DMS53 treated with DMSO at 0.1 percent for 48 hours (cell line): ENCODE measurements around the gene SLC25A48.

Source experiments
- DNase-seq: peaks from one replicate; lab custom pipeline; 2025; ENCODE audit not compliant: unreplicated experiment; lab: John Stamatoyannopoulos, UW

Gene SLC25A48

DNA sequence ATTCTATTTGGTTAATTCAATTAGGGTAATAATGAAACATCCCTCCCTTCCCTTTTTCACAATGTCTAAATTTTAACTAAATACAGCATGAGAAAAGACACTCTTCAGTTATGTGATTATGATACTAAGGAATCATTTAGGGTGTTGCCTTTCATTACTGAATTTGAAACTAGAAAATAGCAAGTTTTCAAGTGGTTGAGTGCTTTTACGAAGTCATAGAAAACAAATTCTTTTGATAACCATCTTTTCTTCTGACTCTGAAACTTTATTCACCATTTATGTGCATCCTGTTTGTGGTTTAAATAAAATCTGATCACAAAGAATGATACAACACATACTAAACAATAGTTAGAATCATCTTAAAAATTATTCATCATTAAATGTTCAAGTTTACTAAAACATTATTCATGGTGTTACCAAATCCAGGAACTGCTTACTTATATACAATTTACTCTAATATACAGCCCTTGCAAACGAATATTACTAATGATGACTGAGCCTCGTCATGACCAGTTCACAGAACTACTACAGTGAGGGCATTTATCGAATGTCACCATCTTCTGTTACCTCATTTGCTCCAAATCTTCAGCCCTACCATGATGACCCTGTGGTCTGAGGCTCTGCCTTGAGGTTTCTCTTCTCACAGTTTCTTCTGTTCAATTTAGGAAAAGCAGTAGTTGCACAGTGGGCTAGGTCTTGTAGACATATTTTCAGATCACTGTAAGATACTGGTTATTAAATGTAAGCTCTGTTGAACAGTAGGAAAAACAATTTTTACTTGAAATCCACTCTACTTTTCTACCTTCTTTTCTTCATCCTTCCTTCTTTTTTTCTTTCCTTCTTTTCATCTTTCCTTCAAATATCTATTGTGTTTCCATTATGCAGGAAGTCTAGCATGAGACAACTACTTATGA is 79.5 kb downstream of the SLC25A48 start:
- DNase-seq: no peak

DNA sequence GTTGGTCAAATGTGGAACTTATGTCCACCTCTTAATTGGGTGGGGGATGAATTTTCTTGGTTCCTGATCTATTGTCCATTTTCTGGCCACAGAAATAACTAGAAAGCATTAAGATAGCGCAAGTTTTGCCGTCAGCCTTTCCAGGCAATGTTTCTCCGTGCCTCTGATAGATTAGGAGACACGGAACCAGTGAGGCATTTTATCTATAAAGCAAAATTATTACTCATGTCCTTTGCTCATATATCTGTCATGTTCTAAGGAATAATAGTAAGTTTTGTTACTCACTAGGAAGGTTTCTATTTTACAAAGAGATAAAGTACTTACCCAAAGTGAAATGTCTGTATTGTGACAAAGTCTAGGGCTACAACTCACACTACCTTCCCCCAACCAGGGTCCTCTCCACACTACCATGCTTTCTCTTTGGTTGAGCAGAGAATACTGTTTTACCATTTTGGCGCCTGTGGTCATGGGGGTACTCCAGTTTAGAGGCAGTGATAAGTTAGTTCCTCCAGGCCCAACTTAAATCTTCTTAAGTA is 81.1 kb downstream of the SLC25A48 start:
- no peak for DNase-seq

DNA sequence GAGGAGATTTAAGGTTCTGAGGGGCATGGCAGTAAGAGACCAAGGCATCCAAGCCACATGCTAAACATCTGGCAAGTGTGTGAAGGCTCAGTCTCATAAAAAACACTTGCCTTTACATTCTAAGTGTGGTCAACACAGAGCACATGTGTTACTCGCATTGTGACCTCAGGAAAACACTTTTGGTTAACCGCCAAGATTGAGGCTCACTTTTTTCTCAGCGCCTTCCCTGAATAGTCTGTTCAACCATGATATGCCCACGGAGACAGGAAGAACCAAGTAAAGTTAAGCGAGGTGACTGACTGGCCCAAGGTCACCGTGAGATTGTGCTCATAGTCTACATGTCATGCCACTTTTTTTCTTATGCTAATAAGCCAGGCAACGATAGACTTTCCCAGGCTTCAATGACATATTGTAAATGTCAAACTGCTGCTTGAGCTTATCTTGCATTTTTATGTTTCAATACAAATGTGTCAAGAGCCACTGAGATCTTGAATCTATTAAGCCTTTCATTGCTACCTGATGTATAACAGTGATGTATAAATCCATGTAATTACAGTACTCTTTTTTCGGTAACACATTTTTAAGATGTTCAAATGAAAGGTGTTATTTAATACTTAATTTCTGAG is 82.3 kb downstream of the SLC25A48 start:
- DNase-seq: no peak

DNA sequence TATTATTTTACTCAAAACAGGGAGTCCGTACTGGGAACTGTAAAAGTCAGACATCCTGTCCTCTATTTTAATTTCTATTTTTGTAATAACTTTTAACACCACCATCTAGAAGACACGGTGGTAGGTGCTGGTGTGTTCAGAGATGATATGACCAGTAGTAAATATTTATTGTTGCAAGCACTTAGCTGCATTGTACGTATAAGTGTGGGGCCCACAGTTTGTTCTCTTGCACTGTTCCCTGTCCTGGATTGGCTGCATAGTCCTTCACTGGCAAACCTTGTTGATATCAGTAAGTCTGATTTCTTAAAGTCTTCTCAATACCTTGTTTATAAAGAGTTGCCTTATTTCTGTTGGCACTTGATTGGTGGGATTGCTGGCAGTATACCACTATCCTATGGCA is 85.7 kb downstream of the SLC25A48 start:
- no peak for DNase-seq

DNA sequence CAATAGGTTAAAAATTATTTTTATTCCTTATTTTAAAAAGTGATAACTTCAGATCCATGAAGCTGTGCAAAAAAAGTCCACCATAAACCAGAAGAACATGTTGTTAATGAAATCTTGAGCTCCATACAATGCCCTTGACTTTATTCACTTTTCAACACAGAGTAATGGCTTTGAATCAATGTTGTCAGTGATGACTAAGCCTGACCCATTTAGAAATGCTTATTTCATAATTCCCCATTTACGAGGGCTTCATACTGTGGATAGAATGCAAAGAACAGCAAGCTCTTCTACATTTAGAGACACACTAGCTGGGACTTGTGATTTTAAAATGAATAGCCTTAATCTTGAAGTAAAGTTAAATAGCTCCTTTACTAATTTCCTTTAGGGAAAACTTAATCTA is 86.9 kb downstream of the SLC25A48 start:
- no peak for DNase-seq

DNA sequence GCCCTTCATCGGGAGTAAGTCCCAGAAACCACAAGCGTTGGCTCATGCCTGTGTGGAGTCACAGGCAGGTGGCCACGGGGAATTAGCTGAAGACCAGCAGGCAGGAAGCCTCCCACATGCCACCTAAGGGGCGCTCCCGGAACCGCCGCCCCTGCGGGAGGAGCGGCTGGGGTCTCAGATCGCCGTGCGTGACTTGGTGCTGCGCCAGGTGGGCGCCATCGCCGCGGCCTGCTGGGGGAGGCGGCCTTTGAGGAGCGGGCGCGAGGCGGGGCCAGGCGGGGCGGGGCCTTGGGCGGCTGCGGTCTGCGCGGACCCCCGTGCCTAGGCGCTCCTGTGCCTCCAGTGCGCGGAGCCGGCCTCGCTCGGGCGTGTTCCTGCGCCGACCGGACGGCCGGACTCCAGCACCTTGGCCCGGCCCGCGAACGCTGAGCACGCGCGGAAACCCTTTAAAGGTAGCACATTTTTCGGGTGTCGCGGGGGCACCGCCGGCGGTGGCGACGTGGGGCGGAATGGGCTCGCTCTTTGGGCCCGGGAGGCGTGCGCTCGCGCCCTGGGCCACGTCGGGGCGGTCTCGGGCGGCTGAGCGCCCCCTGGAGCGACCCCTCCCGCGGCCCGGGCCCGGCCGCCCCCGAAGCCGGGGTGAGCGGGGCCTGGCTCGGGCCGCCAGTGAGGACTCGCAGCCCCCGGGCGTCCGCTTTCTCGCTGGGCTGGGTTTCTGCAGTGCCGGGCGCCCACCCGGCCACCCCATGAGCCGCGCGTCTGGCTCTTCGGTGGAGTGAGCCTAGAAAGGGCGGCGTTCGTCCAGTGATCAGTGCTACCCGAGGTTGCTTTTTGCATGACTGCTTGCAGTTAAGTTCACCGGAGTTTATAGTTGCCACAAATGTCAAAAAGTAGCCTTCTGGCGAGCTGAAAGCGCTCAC is 95.8 kb downstream of the SLC25A48 start:
- peak; percentile 25 for DNase-seq

DNA sequence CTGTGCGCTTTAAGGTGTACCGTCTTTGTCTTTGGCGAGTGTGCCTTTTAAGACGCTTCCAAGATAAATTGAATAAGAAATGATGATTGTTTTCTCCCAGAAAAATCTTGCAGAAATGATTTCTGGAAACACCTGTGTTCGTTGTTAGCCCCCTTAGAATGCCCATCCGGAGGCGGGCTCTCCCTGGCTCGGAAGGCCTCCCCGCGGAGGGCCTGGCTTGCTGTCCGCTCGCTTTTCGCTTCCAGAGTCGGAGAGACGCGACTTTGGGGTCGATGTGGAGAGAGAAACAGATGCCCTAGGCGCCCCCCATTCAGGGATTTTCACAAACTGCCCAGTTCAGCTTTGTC is 96.5 kb downstream of the SLC25A48 start:
- no peak for DNase-seq

DNA sequence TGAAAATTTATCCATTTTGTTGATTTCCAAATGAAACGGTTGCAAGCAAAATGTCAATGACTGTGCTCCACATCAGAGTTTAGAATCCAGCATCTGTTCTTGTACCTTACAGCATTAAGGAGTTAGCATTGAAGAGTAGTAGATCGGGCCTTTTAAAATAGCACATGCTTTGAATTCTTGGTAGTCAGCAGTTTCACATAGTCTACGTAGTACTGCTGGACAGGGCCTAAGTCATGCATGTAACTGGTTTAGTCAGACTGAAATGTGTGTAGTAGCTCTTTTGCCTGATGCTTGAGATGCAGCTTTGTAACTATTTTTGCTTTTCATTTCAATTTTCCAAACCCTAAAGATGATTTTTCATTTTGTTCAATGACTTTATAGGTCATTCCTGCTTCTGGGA is 100.5 kb downstream of the SLC25A48 start:
- DNase-seq: no peak

DNA sequence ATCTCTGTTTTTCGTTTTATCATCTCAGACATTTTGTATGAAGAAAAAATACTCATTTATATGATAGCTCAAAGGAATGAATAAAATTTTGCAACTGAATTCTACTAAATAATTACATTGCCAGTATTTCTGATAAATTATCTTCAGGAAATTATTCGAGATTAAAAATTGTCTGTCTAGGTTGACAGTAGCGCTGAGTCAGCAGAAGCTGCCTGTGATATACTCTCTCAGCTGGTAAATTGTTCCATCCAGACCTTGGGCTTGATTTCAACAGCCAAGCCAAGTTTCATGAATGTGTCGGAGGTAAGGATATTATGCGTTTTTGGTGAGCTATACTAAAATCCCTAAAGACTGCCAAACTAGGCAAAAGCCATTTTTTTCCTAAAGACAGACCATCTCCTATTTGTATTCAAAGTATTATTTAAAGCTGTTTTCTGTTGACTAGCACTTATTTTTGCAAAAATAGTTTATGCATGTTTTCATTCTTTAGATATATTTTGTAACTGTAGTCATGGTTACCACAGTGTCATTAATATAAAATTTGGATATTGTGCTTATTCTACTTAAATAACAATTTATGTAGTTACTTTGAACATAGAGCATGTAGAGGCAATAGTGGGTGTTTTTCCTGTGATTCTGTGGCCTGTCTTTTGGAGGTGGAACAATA is 102.9 kb downstream of the SLC25A48 start:
- DNase-seq: no peak
